Measurements from ENCODE around the gene MTFMT.

- TF ChIP-seq RAD21 (IDR thresholded peaks at IDR 0.05; ENCODE audit: low read depth) (no peak), MAX (IDR thresholded peaks at IDR 0.05) (no peak), CTCF (IDR thresholded peaks at IDR 0.05 in 2 of 3, conservative IDR thresholded peaks at IDR 0.05 in 1 of 3; ENCODE audit: borderline replicate concordance in 1 of 3, insufficient read depth in 1 of 3, low read depth in 2 of 3, low read length in 2 of 3) (no peak), POLR2A (IDR thresholded peaks at IDR 0.05; ENCODE audit: borderline replicate concordance, extremely low read depth, insufficient read depth, insufficient read length) (no peak), EZH2 (IDR thresholded peaks at IDR 0.05) (no peak), FOSL1 (IDR thresholded peaks at IDR 0.05; ENCODE audit: low read depth) (no peak), ZNF274 (IDR thresholded peaks at IDR 0.05; ENCODE audit: low read depth, low read length) (no peak)
Measured at GRCh38 chr15:64951777-64952418, 77.5 kb downstream of the MTFMT start.

Measured in HCT116 (cell line).